Measurements from ENCODE around the gene UCN2. TPM values are rescaled to one million over a fixed set of nuclear protein-coding genes. Genes with fewer than 3 reads are reported as not detected.
A peak's percentile ranks its signal among the peaks of the same experiment; 100 is the strongest.
"Not testable (repeated sequence)": the region's sequence is repeated elsewhere in the genome, so short reads cannot be mapped to it uniquely, and the experiment has no call there.

UCN2 gene
- total RNA-seq, 1 donor from 2014 or later = 0.17 TPM

- peak; percentile 95 for ATAC-seq
- peak; percentile 92 for DNase-seq
- intact Hi-C loops (cut with micrococcal nuclease) = loop anchor here (5.0 kb wide), 1 partner anchor 87 kb away; no protein-coding TSS in a partner anchor
Observed at GRCh38 chr3:48548729-48549705, 14.6 kb downstream of the UCN2 start.

GRCh38 chr3:48548126-48548525, 15.5 kb downstream of the UCN2 start:
- intact Hi-C loops (cut with micrococcal nuclease) = loop anchor here (5.0 kb wide), 1 partner anchor 86 kb away; no protein-coding TSS in a partner anchor
- DNase-seq (no peak), ATAC-seq (no peak)

- intact Hi-C loops (cut with micrococcal nuclease) = loop anchor here (5.0 kb wide), 1 partner anchor 84 kb away; no protein-coding TSS in a partner anchor
- no peak for DNase-seq
- ATAC-seq = no peak
Observed at GRCh38 chr3:48546203-48546829, 17.3 kb downstream of the UCN2 start.

GRCh38 chr3:48544141-48544540, 19.4 kb downstream of the UCN2 start:
- DNase-seq (no peak), ATAC-seq (no peak)
- intact Hi-C loops (cut with micrococcal nuclease) = no loop called here

GRCh38 chr3:48543271-48543866, 20.2 kb downstream of the UCN2 start:
- peak; percentile 66 for DNase-seq
- ATAC-seq = peak; percentile 93
- intact Hi-C loops (cut with micrococcal nuclease) = no loop called here

- no peak for ATAC-seq
- no peak for DNase-seq
- intact Hi-C loops (cut with micrococcal nuclease) = no loop called here
Observed at GRCh38 chr3:48538451-48538850, 25.1 kb downstream of the UCN2 start.

GRCh38 chr3:48536785-48537184, 26.8 kb downstream of the UCN2 start:
- no peak for DNase-seq
- intact Hi-C loops (cut with micrococcal nuclease) = no loop called here
- ATAC-seq = no peak

- intact Hi-C loops (cut with micrococcal nuclease) = no loop called here
- ATAC-seq (no peak), DNase-seq (no peak)
Observed at GRCh38 chr3:48536116-48536515, 27.5 kb downstream of the UCN2 start.

GRCh38 chr3:48535578-48535977, 28.0 kb downstream of the UCN2 start:
- ATAC-seq (no peak), DNase-seq (no peak)
- intact Hi-C loops (cut with micrococcal nuclease) = no loop called here

- ATAC-seq = no peak
- intact Hi-C loops (cut with micrococcal nuclease) = no loop called here
Observed at GRCh38 chr3:48532977-48533337, 30.6 kb downstream of the UCN2 start.

GRCh38 chr3:48532271-48532976, 31.2 kb downstream of the UCN2 start:
- intact Hi-C loops (cut with micrococcal nuclease) = no loop called here
- DNase-seq (no peak), ATAC-seq (no peak)

More at GRCh38 chr3:48532977-48533337, 30.6 kb downstream of the UCN2 start:
- DNase-seq = no peak

- intact Hi-C loops (cut with micrococcal nuclease); DNase-seq: not testable (repeated sequence)
Observed at GRCh38 chr3:48530701-48531100, 32.9 kb downstream of the UCN2 start.

GRCh38 chr3:48528754-48529153, 34.8 kb downstream of the UCN2 start:
- intact Hi-C loops (cut with micrococcal nuclease) = no loop called here
- DNase-seq = no peak
- ATAC-seq = peak; percentile 30

More at GRCh38 chr3:48530701-48531100, 32.9 kb downstream of the UCN2 start:
- ATAC-seq = not testable (repeated sequence)

- intact Hi-C loops (cut with micrococcal nuclease) = no loop called here
- DNase-seq (no peak), ATAC-seq (no peak)
Observed at GRCh38 chr3:48528048-48528447, 35.5 kb downstream of the UCN2 start.

GRCh38 chr3:48524970-48525369, 38.6 kb downstream of the UCN2 start:
- intact Hi-C loops (cut with micrococcal nuclease) = no loop called here
- no peak for DNase-seq
- no peak for ATAC-seq

- intact Hi-C loops (cut with micrococcal nuclease) = no loop called here
- DNase-seq (no peak), ATAC-seq (no peak)
Observed at GRCh38 chr3:48521635-48522034, 41.9 kb downstream of the UCN2 start.

- intact Hi-C loops (cut with micrococcal nuclease) = no loop called here
- ATAC-seq (no peak), DNase-seq (no peak)
Observed at GRCh38 chr3:48519277-48519643, 44.3 kb downstream of the UCN2 start.

GRCh38 chr3:48518638-48519276, 44.8 kb downstream of the UCN2 start:
- intact Hi-C loops (cut with micrococcal nuclease) = no loop called here
- DNase-seq (peak; percentile 17), ATAC-seq (no peak)

- intact Hi-C loops (cut with micrococcal nuclease) = no loop called here
- peak; percentile 12 for DNase-seq
Observed at GRCh38 chr3:48518069-48518468, 45.5 kb downstream of the UCN2 start.

More at GRCh38 chr3:48518069-48518468, 45.5 kb downstream of the UCN2 start:
- no peak for ATAC-seq
